Measurements from ENCODE around the gene ATMIN.

- TF ChIP-seq, protein P1, sequence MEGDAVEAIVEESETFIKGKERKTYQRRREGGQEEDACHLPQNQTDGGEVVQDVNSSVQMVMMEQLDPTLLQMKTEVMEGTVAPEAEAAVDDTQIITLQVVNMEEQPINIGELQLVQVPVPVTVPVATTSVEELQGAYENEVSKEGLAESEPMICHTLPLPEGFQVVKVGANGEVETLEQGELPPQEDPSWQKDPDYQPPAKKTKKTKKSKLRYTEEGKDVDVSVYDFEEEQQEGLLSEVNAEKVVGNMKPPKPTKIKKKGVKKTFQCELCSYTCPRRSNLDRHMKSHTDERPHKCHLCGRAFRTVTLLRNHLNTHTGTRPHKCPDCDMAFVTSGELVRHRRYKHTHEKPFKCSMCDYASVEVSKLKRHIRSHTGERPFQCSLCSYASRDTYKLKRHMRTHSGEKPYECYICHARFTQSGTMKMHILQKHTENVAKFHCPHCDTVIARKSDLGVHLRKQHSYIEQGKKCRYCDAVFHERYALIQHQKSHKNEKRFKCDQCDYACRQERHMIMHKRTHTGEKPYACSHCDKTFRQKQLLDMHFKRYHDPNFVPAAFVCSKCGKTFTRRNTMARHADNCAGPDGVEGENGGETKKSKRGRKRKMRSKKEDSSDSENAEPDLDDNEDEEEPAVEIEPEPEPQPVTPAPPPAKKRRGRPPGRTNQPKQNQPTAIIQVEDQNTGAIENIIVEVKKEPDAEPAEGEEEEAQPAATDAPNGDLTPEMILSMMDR (conservative IDR thresholded peaks at IDR 0.05; ENCODE audit: low read depth in 2 of 2) = no peak
- TF ChIP-seq EZH2 (IDR thresholded peaks at IDR 0.05; ENCODE audit: low read depth, unreplicated experiment) (no peak), REST (IDR thresholded peaks at IDR 0.05; ENCODE audit: unreplicated experiment) (no peak), POLR2AphosphoS5 (IDR thresholded peaks at IDR 0.05; ENCODE audit: low read depth) (no peak), EZH2phosphoT487 (IDR thresholded peaks at IDR 0.05; ENCODE audit: unreplicated experiment) (no peak), NANOG (IDR thresholded peaks at IDR 0.05; ENCODE audit: borderline replicate concordance) (no peak), ZNF331 (CRISPR knock-in tag; IDR thresholded peaks at IDR 0.05; ENCODE audit: low read depth) (no peak)
These were observed 5.6 kb upstream of the ATMIN start for GRCh38 chr16:81029930-81030604.
